Measurements from ENCODE around the gene NEK11. TPM values are rescaled to one million over a fixed set of nuclear protein-coding genes. Genes with fewer than 3 reads are reported as not detected.

The NEK11 gene
- total and polyA plus RNA-seq, 8 donors: 0.45 to 24.2 (median 2.3) TPM; not detected in 1

DNA sequence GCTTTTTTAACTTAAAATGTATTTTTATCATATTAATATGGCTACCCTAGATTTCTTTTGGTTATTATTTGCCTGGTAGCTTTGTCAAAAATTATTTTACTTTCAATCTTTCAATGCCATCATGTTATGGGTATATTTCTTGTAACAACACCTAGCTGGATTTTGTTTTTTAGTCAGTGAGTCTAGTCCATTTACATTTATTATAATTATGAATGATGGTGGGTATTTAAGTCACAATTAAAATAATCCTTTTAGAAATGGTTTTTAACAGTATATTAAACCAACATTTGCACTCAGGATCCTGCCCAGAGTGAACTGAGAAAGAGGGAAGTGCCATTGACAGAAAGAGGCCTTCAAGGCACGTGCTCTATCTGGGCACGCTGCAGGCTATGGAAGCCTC, 315.1 kb downstream of the NEK11 start:
- WGBS, 5 donors: 92 to 98% (median 95%) methylated on average over 2 of the region's 2 CpGs
- no peaks in the 10 kb centered on the region for H3K4me1 ChIP-seq
- TF ChIP-seq POLR2A (IDR thresholded peaks at IDR 0.05): no peak
- TF ChIP-seq EP300 (IDR thresholded peaks at IDR 0.05): no peak
- TF ChIP-seq, protein P1, sequence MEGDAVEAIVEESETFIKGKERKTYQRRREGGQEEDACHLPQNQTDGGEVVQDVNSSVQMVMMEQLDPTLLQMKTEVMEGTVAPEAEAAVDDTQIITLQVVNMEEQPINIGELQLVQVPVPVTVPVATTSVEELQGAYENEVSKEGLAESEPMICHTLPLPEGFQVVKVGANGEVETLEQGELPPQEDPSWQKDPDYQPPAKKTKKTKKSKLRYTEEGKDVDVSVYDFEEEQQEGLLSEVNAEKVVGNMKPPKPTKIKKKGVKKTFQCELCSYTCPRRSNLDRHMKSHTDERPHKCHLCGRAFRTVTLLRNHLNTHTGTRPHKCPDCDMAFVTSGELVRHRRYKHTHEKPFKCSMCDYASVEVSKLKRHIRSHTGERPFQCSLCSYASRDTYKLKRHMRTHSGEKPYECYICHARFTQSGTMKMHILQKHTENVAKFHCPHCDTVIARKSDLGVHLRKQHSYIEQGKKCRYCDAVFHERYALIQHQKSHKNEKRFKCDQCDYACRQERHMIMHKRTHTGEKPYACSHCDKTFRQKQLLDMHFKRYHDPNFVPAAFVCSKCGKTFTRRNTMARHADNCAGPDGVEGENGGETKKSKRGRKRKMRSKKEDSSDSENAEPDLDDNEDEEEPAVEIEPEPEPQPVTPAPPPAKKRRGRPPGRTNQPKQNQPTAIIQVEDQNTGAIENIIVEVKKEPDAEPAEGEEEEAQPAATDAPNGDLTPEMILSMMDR (IDR thresholded peaks at IDR 0.05): no peak
- TF ChIP-seq POLR2AphosphoS5 (IDR thresholded peaks at IDR 0.05): no peak
- intact Hi-C loops (cut with DNase I; ENCODE audit: low total_unique reads): no loop called here
- no peaks in the 10 kb centered on the region for H3K36me3 ChIP-seq
- no peak overlapping the region for H3K4me3 ChIP-seq
- H3K27me3 ChIP-seq: no peaks in the 10 kb centered on the region
- DNase-seq: no peak
- peaks cover 0 to 11% (median 5%) of the 10 kb centered on the region in 4 donors for H3K9me3 ChIP-seq
- H3K27ac ChIP-seq: no peak overlapping the region

DNA sequence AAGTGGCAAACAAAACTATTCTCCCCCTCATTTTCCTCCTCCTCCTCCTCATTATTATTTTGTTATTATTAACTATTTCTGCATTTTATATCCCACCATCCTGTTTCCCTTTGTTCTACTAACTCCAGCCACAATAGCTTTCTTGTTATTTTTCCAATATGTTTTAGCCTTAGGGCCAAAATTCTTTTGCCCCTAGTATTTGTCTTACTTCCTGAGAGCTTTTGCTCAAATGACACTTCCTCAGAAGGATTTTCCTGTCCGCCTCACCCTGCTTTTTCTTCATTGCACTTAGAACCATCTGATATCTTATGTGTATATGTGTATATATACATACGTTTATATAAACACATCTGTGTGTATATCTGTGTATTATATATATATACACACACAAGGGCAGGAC, 322.2 kb downstream of the NEK11 start:
- Histone ChIP-seq H3K4me1 (peaks cover 0 to 10% (median 5%) of the 10 kb centered on the region in 4 donors), H3K27ac (no peak overlapping the region), H3K9me3 (peaks cover 0 to 2% (median under 1%) of the 10 kb centered on the region in 4 donors), H3K4me3 (no peak overlapping the region), H3K36me3 (no peaks in the 10 kb centered on the region), H3K27me3 (no peaks in the 10 kb centered on the region)
- TF ChIP-seq POLR2AphosphoS5 (IDR thresholded peaks at IDR 0.05): no peak
- no peak for TF ChIP-seq EP300 (IDR thresholded peaks at IDR 0.05)
- TF ChIP-seq, protein P1 (IDR thresholded peaks at IDR 0.05): no peak
- TF ChIP-seq POLR2A (IDR thresholded peaks at IDR 0.05): no peak
- WGBS, 5 donors: 55 to 76% (median 69%) methylated on average over 2 of the region's 2 CpGs
- DNase-seq: no peak
- intact Hi-C loops (cut with DNase I; ENCODE audit: low total_unique reads): no loop called here

DNA sequence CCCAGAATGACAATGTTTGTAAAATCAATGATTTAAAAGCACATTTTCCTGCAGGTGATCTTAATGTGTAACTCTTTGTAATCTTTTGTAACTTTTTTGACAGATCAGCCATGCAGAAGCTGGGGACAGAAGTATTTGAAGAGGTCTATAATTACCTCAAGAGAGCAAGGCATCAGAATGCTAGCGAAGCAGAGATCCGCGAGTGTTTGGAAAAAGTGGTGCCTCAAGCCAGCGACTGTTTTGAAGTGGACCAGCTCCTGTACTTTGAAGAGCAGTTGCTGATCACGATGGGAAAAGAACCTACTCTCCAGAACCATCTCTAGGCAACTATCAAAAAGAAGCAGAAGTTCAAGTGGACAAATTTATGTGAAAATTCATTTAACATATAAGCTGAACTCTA, 322.8 kb downstream of the NEK11 start:
- H3K27ac ChIP-seq: no peak overlapping the region
- no peak for TF ChIP-seq EP300 (IDR thresholded peaks at IDR 0.05)
- TF ChIP-seq, protein P1 (IDR thresholded peaks at IDR 0.05): no peak
- no peak for TF ChIP-seq POLR2A (IDR thresholded peaks at IDR 0.05)
- TF ChIP-seq POLR2AphosphoS5 (IDR thresholded peaks at IDR 0.05): no peak

DNA sequence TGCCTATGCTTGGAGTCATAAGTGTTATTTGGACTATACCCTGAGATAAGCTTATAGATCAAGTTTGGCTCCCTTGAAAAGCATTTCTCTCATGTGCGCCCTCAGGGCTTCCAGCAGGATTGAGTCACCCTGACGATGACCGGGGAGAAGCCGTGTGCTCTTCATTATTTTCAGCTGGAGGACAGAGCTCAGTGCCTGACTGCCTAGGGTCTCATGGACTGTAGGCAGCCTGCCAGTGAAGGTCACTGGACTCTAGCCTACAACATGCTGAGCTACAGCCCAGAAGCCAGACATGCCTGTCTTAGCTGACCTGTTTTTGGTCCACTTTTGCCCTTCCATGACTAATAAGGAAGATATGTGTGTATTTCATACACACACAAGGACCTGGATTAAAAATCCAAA, 323.3 kb downstream of the NEK11 start:
- Histone ChIP-seq H3K9me3 (no peaks in the 10 kb centered on the region), H3K27me3 (no peaks in the 10 kb centered on the region), H3K27ac (no peak overlapping the region), H3K4me3 (no peak overlapping the region), H3K4me1 (peaks cover 0 to 14% (median 7%) of the 10 kb centered on the region in 4 donors), H3K36me3 (no peaks in the 10 kb centered on the region)
- no peak for TF ChIP-seq POLR2AphosphoS5 (IDR thresholded peaks at IDR 0.05)
- no peak for TF ChIP-seq EP300 (IDR thresholded peaks at IDR 0.05)
- no peak for TF ChIP-seq POLR2A (IDR thresholded peaks at IDR 0.05)
- TF ChIP-seq, protein P1 (IDR thresholded peaks at IDR 0.05): no peak
- 75 to 90% (median 82%) methylated on average over 4 of the region's 4 CpGs for WGBS, 5 donors
- no peak for DNase-seq
- intact Hi-C loops (cut with DNase I; ENCODE audit: low total_unique reads): no loop called here

More for the DNA sequence above, 322.8 kb downstream of the NEK11 start:
- Histone ChIP-seq H3K27me3 (no peaks in the 10 kb centered on the region), H3K4me3 (no peak overlapping the region), H3K4me1 (peaks cover 0 to 14% (median 7%) of the 10 kb centered on the region in 4 donors), H3K9me3 (no peaks in the 10 kb centered on the region), H3K36me3 (no peaks in the 10 kb centered on the region)
- WGBS, 5 donors: 79 to 89% (median 80%) methylated on average over 5 of the region's 5 CpGs
- no peak for DNase-seq
- intact Hi-C loops (cut with DNase I; ENCODE audit: low total_unique reads): no loop called here
